Left renal cortex interstitium (tissue), 4 donors: ENCODE results near the gene FOXL2NB. TPM values are rescaled to one million over a fixed set of nuclear protein-coding genes. Genes with fewer than 3 reads are reported as not detected.

ENCODE experiments used
- DNase-seq, 4 donors: peaks; one replicate each; pipeline ENCODE4 v3.0.0-alpha.2; 2013; ENCODE audit warnings: low read depth in 4 of 4, low spot score in 2 of 4, missing footprints in 1 of 4
- polyA plus RNA-seq, 4 donors: library from polyadenylated mRNA; unstranded; fragments of 120-200 nt; gene quantifications; one replicate each; pipeline ENCODE4 v1.2.1, GENCODE V29; 2013; ENCODE audit not compliant: insufficient read length in 4 of 4

Gene FOXL2NB
- polyA plus RNA-seq, 4 donors, result 0.04 to 0.11 (median 0.05) TPM; not detected in 1

- no peak for DNase-seq
These were observed 18.2 kb upstream of the FOXL2NB start for GRCh38 chr3:138928727-138929372.

GRCh38 chr3:138933068-138933668 is 13.8 kb upstream of the FOXL2NB start:
- DNase-seq, result no peak

DNA sequence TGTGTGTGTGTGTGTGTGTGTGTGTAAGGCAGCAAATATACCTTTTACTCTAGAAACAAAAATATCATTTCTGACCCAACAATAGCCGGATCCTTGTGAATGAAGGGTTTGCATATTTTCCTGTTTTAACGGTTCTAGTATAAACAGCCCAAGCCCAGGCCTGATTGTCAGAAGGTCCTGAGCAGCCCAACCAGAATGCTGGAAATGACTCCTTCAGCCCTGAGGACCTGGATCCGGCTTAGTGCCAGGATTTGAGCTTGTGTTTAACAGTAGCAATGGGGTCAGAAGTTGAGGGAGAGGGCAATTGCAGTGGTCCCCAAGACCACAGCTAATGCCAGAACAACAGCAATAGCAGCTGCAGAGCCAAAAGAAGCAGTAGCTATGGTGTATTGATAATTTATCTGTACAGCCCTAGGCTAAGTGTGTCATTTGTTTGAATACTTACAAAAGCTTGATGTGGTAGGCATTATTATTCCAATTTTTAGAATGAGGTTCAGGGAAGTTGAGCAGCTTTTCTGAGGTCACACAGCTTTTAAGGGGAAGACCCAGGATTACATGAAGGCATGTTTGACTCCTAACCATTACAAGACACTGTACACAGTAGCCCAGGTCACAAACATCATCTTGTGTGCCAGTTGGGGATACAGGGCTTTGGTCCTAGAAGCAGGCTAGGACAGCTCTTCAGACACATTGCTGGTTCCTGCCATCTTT is 12.9 kb upstream of the FOXL2NB start:
- DNase-seq, result no peak

GRCh38 chr3:138935505-138935862 is 11.5 kb upstream of the FOXL2NB start:
- no peak for DNase-seq

DNA sequence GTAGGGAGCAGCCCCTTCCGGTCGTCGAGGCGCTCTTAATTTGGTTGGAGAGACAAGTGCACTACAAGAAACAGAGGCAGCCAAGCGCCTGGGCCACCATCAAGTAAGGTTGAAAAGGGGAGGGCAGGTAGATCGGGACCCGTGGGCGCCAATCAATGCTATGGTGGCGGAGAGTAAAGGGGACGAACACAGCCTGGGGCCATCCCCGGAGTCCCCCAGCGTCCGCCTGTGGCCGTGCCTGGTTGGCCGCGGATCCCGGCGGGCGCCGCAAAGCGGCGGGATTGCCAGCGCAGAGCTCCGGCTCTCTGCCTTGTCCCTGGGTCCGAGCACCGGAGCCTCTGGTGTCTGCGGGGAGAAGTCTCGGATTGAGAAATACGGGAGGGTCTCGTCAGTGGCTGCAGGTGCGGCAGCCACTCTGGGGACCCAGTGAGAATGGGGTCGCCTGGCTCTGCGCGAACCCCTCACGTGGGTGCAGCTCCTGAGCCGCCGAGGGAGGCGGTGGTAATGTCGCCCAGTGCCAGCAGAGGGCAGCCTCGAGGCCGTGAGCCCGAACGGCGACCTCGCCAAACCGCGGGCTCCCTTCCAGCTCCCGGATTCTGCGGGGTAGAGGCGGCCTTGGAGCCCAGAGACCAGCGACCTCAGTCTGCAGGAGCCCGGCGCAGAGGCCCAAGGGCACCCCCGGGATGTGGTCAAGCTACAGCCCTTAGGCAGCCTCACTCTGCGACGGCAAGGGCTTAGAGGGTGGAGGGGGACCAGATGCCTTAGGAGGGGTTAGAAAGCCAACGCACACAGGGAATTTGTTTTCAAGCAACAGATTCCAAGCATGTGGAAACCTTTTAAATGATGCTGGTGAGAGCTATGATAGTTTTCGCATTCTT is 10.9 kb upstream of the FOXL2NB start:
- DNase-seq, result no peak

DNA sequence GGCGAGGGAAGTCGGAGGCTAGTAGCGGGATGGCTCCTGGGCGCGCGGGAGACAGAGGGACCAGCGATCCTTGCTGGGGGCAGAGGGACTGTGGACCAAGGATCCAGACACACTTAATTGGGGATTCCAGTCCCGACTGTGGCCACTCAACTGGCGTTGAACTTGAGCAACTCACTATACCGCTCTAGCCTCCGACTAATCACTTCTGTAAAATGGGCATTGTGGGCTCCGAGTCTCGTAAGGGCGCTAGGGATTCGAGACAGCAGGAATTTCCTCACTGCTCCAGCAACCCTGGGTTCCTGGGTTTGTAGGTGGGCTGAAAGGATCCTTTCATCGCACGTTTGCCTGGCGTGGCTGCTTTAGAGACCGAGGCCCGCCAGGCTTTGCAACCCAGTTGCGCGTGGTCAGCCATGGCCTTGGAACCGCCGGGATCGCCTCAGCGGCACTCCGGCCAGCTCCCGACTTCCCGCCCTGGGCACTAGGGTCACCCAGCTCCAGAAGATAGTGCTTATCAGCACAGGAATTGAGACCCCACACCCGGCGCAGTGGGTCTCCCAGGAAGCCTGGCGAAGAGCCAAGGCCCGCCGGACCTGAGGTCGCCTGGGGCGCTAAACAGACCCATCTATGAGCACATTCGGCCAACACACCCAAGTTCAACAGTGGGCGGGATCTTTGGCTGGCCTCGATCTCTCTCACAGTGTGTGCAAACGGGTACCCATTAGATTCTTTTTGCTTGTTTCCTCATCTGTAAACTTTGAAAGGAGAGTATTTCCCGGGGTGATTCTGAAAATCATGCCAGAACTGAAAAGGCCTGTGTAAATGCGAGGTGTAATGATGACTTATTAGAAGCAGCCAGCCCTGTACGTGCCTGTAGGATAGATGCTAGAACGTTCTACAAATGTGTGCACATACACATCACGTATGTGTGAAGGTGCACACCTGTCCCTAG is 10.0 kb upstream of the FOXL2NB start:
- DNase-seq, result no peak

GRCh38 chr3:138937690-138938055 is 9.3 kb upstream of the FOXL2NB start:
- no peak for DNase-seq

DNA sequence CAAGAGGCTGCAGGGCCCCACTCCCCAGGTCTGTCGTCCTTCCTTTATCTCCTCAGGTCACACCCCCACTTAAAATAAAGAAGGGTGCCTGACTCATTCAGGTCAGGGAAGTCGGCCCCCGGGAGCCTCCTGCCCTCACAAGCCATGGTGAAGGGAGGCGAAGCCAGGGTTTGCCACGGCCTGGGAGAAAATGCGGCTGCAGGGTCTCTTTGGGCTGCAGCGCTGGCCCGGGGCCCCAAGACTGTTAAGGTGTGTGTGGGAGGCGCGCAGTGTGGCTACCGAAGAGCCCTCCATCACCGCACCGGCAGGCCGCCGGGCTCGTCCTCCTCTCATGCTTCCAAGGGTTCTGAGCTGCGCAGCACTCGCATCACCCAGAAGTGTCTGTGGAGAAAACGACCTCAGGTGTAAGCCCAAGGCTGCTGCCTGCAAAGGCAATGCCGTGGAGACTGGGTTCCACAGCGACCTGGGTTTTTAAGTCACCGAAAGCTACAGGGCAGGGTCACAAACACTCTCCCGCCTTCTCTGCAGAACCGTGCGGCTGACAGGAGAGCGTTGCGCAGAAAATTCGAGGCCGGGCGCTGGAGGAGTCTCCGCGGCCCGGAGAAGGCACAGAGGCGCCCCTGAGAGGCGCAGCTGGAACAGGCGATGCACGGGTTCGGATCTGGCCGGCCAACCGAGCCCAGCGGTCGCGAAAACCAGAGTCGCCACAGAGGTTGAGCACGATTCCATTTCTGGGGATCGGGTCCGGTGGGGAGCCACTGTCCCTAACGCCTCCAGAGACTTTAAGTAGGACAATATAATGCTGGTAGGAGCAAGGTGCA is 8.8 kb upstream of the FOXL2NB start:
- DNase-seq, result no peak

- no peak for DNase-seq
These were observed 8.0 kb upstream of the FOXL2NB start for GRCh38 chr3:138938877-138939560.

GRCh38 chr3:138939561-138940241 is 7.3 kb upstream of the FOXL2NB start:
- DNase-seq, result no peak

DNA sequence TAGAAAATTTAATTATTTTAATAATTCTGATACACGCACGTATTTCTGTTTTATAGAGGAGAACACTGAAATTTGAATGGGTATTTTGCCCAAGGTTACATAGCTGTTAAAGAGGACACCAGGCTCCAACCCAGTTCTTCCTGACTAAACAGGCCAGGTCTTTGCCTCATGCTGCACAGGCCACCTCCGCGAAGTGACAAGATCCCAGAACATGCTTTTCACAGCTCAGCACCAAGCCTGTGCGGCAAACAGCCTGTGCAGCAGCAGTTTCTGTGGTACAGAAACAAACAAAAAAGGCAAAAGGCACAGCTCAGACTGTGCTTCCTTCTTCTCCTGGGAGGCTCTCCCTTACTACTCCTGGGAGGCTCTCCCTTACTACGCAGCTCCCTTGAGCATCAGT is 6.6 kb upstream of the FOXL2NB start:
- DNase-seq, result no peak

- DNase-seq, result no peak
These were observed 5.6 kb upstream of the FOXL2NB start for GRCh38 chr3:138941259-138941885.

GRCh38 chr3:138942271-138942670 is 4.7 kb upstream of the FOXL2NB start:
- no peak for DNase-seq

- no peak for DNase-seq
These were observed 4.0 kb upstream of the FOXL2NB start for GRCh38 chr3:138942861-138943623.

DNA sequence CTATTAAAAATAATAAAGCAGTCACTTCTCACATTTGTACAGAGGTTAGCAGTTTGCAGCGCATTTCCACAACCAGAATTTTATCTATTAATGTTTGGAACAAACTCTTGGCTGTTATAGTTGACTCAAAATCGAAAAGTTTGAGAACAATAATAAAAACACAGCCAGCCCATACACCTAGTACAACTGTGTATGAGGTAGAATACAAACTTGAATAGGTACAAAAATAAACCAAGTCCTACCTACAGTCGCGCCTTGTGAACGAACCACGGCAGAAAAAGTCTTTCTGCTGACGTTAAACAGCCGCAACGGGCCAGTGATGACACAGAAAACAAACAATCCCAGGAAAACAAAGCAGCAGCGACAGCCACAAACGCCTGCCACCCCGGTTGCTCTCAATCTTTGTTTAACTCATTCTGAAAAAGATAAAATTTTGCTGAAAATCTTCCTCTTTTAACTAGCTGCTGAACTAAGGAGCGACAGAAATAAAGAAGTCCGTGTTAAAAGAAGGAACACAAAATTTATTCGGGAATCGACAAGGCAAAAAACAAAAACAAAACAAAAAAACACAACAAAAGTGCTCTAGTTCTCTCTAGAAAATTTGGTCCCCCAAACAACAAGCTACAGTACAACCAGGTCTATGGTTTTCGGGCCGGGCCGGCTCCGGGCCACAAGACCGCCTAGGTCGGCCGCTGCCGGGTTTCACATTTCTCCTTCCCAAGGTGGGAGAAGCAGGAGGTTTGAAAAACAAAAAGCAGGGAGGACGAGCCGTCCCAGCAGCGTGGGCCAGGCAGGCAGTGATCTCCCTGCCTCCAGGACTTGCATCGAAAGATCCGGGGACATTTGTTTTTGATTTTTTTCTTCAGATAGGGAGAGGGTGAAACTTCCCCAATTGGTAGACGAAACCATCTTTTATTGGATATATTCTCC is 3.0 kb upstream of the FOXL2NB start:
- no peak for DNase-seq

- no peak for DNase-seq
These were observed 2.4 kb upstream of the FOXL2NB start for GRCh38 chr3:138944654-138944928.
